Suppressor macrophage treated with lipopolysaccharide for 4 hours (primary cell): Measurements from ENCODE around the gene OR4K17.
"Not testable (repeated sequence)": the region's sequence is repeated elsewhere in the genome, so short reads cannot be mapped to it uniquely, and the experiment has no call there.

Source experiments
- DNase-seq: peaks from one replicate; pipeline ENCODE4 v3.0.0-alpha.2; 2020

The OR4K17 gene, protein sequence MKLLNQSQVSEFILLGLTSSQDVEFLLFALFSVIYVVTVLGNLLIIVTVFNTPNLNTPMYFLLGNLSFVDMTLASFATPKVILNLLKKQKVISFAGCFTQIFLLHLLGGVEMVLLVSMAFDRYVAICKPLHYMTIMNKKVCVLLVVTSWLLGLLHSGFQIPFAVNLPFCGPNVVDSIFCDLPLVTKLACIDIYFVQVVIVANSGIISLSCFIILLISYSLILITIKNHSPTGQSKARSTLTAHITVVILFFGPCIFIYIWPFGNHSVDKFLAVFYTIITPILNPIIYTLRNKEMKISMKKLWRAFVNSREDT

DNA sequence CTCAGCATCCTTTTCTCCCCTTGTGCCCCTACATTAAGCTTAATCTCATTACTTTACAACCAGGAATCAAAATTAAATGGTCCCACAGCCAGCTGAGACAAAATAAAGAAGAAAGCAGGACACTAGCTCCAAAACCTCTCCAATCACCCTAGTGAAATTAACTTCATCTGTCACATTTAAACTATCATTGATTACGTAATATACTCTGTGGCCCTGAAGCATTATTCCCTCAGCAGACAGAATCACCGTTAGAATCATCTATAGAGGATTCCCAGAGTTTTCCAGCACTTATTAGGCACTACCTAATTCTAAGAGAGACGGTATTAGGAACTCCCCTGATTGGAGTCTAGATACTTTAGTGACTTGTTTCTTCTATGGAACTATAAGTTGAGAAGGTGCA, at the start of gene OR4K17:
Gene OR4K17, plus strand, starts transcription at position 302 of the 400 bp plus-strand sequence. CDS start 6,761 bp downstream, outside the sequence.
- no peak for DNase-seq

DNA sequence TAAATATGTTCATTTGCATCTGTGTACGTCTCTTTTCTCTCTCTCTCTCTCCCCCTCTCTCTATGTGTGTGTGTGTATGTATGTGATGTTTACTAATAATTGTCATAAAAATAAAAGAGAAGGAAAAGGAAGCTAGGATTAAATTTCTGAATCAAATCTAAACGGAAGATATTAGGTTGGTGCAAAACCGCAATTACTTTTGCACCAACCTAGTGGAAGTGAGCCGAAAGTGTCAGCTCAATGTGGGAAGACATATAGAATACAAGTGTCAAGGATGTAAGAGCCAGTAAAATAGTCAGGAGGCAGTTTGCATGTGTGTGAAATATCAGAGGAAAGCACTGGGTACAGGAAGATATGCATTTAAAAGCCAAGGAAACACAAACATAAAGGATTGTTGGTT, 18.5 kb upstream of the OR4K17 start:
- DNase-seq, result no peak

DNA sequence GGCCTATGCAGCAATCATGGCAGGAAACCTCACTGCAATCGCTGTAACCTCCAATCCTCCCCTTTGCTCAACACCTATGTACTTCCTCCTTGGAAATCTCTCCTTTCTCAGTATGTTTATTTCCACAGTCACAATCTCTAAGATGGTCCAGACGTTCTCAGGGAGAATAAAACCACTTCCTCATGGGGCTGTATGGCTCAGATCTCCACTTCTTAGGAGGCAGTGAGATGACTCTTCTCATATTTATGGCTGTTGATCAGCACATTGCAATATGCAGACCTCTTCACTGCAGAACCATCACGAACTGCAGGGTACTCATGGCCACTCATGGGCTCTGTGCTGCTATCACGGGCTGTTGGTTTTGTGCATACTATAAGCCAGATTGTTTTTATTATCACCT, 17.1 kb upstream of the OR4K17 start:
- no peak for DNase-seq

DNA sequence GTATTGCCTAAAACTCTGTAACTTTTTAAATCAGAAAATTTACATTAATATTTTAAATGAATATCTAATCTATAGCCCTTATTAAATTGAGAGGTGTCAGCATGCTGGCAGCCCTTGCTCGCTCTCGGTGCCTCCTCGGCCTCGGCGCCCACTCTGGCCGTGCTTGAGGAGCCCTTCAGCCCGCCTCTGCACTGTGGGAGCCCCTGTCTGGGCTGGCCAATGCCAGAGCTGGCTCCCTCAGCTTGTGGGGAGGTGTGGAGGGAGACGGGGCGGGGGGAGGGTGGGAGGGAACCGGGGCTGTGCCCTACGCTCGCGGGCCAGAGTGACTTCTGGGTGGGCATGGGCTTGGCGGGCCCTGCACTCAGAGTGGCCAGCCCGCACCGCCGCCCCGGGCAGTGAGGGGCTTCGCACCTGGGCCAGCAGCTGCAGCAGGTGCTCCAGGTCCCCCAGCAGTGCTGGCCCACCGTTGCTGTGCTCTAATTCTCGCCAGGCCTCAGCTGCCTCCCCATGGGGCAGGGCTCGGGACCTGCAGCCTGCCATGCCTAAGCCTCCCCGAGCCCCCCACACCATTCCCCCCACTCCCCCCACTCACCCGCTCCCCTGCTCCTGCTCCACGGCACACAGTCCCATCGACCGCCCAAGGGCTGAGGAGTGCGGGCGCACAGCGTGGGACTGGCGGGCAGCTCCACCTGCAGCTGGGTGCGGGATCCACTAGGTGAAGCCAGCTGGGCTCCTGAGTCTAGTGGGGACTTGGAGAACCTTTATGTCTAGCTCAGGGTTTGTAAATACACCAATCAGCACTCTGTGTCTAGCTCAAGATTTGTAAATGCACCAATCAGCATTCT, 11.4 kb upstream of the OR4K17 start:
- DNase-seq, result not testable (repeated sequence)

DNA sequence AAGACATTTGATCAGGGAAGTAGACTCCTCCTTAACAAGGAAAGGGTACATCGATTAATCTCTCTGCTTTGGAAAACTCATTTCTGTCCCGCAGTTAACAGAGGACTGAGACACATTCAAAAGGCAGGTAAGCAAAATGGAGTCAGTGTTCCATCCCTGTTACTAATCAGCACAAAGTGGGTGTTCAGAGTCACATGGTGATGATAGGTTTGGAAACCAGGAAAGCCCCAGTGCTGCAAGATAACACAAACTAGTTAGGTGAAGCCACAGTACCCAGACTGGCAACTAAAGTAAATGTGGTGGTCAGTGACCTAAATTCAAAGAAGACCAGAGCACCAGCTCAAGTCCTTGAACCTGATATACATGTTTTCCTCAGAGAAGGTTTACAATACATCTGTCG, 1.8 kb downstream of the OR4K17 start:
- DNase-seq, result no peak

DNA sequence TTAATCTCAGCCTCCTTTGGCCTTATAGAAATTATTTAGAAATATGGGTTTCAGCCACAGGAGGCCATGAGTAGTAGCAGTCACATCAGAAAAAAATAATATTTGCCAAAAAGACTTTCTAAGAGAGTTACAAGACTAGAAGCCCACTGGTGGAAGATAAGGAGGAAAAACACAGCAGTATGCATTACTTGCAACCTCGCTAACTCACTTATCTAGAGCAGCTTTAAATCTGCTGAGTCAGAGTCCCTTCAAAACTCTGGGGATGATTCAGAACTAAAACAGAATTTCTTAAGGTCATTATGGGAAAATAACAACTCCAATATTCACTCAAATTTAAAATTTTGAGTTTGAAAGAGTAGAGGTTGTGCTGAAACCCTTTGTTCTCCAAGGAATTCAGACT, 6.2 kb downstream of the OR4K17 start:
- DNase-seq, result no peak

DNA sequence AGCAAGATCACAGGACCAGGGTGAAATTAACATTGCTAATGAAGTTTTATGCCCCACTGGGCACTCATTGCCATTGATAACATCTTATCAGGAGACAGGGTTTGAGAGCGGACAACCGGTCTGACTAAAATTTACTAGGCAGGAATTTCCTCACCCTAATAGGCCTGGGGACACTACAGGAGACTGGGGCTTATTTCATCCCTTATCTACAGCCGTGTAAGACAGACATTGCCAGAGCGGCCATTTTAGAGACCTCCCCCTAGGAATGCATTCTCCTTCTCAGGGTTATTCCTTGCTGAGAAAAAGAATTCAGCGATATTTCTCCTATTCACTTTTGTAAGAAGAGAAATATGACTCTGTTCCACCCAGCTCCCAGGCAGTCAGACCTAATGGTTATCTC, 8.3 kb downstream of the OR4K17 start:
- DNase-seq, result no peak

DNA sequence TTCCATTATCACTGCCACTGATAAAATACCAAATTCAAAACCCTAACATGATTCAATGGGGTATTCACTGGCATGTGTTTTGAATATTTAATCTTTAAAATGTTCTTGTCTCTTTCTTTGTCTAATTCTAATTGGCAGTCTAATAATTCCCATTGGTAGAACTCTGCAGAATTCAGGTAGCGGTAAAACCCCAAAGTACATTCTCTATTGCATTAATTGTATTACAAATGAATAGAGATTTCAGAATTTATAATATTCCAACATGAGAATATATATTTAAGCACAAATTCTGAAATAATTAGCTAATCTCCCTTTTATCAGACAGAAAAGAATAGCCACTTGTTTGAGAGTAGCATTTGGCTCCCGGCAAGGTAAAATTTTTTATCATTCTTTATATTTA, 28.0 kb downstream of the OR4K17 start, which contains the start of gene OR4N5:
Gene OR4N5, plus strand, starts transcription at position 301 of the 400 bp plus-strand sequence. CDS start 4,916 bp downstream, outside the sequence.
- no peak for DNase-seq

DNA sequence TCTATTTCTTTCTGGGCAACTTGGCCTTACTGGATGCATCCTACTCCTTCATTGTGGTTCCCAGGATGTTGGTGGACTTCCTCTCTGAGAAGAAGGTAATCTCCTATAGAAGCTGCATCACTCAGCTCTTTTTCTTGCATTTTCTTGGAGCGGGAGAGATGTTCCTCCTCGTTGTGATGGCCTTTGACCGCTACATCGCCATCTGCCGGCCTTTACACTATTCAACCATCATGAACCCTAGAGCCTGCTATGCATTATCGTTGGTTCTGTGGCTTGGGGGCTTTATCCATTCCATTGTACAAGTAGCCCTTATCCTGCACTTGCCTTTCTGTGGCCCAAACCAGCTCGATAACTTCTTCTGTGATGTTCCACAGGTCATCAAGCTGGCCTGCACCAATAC, 33.4 kb downstream of the OR4K17 start:
- DNase-seq, result no peak

DNA sequence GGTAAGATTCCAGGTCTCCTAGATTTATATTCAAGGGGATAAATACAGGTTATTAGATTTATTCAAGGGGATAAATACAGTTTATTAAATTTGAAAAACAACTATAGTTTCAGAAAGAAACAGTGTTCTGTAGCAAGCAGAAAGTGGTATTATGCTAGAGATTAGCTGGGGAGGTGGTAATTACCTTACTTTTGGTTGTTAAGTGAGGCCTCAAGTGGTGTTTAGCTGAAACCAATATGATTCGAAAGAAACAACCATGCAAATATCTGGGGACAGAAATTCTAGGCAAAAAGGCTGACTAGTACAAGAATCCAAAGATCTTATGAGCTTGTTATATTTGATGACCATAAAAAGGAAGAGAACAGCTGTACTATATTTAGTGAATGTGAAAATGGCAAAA, 34.3 kb downstream of the OR4K17 start:
- no peak for DNase-seq

DNA sequence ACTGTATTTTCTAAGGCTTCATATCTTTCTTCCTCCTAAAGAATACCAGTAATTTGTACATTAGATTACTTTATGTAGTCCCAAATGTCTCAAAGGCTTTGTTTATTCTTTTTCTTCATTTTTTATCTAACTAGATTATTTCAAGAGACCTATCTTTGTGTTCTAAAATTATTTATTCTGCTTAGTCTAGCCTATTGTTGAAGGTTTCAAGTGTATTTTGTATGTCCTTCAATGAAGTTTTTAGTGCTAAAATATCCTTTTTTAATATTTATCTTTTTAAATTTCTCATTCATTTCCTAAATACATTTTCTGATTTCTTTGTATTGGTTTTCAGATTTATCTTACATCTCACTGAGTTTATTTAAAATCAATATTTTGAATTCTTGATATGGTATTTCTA, 53.9 kb downstream of the OR4K17 start:
- no peak for DNase-seq

DNA sequence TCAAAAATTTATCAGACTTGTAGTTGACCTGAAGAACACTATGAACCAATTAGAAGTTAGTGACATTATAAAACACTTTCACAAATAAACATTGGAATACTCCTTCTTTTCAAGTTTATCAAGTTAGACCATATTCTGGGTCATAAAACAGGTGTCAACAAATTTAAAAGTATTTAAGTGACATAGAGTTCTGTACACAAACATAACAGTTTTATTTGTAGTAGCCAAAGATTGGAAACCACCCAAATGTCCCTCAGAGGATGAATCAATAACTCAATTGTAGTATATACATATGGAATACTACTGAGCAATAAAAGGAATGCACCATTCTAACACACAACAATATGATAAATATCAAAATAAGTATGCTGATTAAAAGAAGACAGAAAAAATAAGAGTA, 56.6 kb downstream of the OR4K17 start:
- no peak for DNase-seq

DNA sequence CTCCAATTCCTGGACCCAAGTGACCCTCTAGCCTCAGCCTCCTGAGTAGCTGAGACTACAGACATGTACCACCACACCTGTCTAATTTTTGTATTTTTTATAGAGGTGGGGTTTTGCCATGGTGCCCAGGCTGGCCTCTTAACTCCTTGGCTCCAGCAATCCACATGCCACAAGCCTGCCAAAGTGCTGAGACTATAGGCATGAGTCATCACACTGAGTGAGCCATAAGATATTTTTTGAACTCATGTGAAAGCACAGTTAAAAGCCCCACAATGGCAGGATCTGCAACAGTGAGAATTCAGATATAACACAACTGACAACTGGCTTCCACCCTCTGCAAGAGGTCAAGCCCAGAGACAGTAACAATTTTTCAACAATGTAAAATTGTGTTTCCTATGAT, 59.3 kb downstream of the OR4K17 start:
- not testable (repeated sequence) for DNase-seq
